Uterus (tissue), 4 donors: ENCODE results near the gene MASP2. TPM values are rescaled to one million over a fixed set of nuclear protein-coding genes. Genes with fewer than 3 reads are reported as not detected.

ENCODE experiments used
- DNase-seq, 2 donors: peaks; one replicate each; pipeline ENCODE4 v3.0.0-alpha.2; 2019 to 2020
- H3K27ac ChIP-seq, 2 donors: fragments of 200-600 bp; sonication (generic); 1 replicate in 1 of 2; 2 replicates in 1 of 2; pipeline ENCODE4 v1.5.1; 2016 to 2018
- H3K27me3 ChIP-seq, 2 donors: fragments of 200-600 bp; sonication (generic); one replicate each; pipeline ENCODE4 v1.5.1; 2018 to 2019; ENCODE audit warnings: control low read depth in 1 of 2
- H3K36me3 ChIP-seq, 2 donors: fragments of 200-600 bp; sonication (generic); one replicate each; pipeline ENCODE4 v1.5.1; 2019; ENCODE audit warnings: control low read depth in 1 of 2
- H3K4me1 ChIP-seq, 2 donors: fragments of 200-600 bp; sonication (generic); one replicate each; pipeline ENCODE4 v1.5.1; 2018 to 2019; ENCODE audit warnings: control low read depth in 1 of 2
- H3K4me3 ChIP-seq, 2 donors: fragments of 200-600 bp; sonication (generic); 1 replicate in 1 of 2; 2 replicates in 1 of 2; pipeline ENCODE4 v1.5.1; 2018 to 2019; ENCODE audit warnings: mild to moderate bottlenecking in 1 of 2
- H3K9me3 ChIP-seq, 2 donors: fragments of 200-600 bp; sonication (generic); one replicate each; pipeline ENCODE4 v1.5.1; 2019; ENCODE audit warnings: control low read depth in 1 of 2
- POLR2A ChIP-seq, 2 donors: fragments of 450-650 bp; IDR thresholded peaks; one replicate each; pipeline ENCODE4 v1.6.1; 2016; ENCODE audit warnings: antibody characterized with exemption in 2 of 2, mild to moderate bottlenecking in 1 of 2, moderate library complexity in 1 of 2
- intact Hi-C: fragments of 100-400 bp; cut with DNase I; formaldehyde crosslinking; loops from one replicate; pipeline ENCODE4 v1.15.1; 2023; ENCODE audit warnings: low total_unique reads
- total RNA-seq, 4 donors: library from RNA; depleted of rRNA in 3 of 4; stranded (reverse); fragments of >200 nt in 3 of 4; gene quantifications; one replicate each; pipeline versions ENCODE4 v1.1.0 to v1.2.4, GENCODE V29; 2014 to 2023
- TF ChIP-seq, protein P1 (sequence below), 4 experiments: fragments of 200-600 bp in 2 of 4; fragments of 450-650 bp in 2 of 4; sonication (generic) in 2 of 4; IDR thresholded peaks; one replicate each; pipeline ENCODE4 v1.5.1; 2016 to 2019; ENCODE audit warnings: antibody characterized with exemption in 4 of 4, mild to moderate bottlenecking in 2 of 4, moderate library complexity in 1 of 4
- donor health status: DM: yes; HTN: yes; CAD: no.

MASP2 gene
- total RNA-seq, 4 donors from 2014 or later = not detected

DNA sequence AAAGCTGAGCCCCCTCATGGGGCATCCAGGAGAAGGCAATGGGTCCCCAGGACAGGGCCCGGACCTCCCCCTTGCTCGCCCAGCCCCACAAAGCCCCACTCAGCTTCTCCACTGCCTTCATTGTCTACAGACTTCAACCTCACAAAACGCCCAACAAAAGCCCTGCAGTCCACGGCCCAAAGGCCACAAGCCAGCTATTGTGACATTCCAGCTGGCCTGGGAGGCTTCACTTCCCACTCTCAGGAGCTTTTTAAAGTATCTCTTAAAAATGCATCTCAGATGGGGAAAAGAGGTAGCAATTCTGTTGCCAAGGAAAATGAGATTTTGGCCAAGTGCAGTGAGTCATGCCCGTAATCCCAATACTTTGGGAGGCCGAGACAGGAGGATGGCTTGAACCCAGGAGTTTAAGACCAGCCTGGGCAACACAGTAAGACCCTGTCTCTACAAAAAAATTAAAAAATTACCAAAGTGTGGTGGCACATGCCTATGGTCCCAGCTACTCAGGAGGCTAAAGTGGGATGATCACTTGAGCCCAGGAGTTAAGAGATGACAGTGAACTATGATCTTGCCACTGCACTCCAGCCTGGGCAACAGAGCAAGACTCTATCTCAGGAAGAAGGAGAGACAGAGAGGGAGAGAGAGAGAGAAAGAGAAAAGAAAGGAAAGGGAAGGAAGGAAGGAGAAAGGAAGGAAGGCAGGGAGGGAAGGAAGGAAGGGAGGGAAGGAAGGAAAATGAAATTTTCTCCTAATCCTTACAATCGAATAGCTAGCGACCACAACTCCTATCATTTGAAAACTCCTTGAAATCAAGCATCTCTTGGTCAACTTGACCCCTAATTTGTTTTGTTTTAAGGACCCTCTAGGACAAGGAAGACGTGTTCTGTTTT, 66.0 kb downstream of the MASP2 start:
- H3K4me3 ChIP-seq = no peak overlapping the region
- no peaks in the 10 kb centered on the region for H3K36me3 ChIP-seq
- TF ChIP-seq, protein P1, sequence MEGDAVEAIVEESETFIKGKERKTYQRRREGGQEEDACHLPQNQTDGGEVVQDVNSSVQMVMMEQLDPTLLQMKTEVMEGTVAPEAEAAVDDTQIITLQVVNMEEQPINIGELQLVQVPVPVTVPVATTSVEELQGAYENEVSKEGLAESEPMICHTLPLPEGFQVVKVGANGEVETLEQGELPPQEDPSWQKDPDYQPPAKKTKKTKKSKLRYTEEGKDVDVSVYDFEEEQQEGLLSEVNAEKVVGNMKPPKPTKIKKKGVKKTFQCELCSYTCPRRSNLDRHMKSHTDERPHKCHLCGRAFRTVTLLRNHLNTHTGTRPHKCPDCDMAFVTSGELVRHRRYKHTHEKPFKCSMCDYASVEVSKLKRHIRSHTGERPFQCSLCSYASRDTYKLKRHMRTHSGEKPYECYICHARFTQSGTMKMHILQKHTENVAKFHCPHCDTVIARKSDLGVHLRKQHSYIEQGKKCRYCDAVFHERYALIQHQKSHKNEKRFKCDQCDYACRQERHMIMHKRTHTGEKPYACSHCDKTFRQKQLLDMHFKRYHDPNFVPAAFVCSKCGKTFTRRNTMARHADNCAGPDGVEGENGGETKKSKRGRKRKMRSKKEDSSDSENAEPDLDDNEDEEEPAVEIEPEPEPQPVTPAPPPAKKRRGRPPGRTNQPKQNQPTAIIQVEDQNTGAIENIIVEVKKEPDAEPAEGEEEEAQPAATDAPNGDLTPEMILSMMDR (IDR thresholded peaks at IDR 0.05) = no peak
- no peak for TF ChIP-seq POLR2A (IDR thresholded peaks at IDR 0.05)
- intact Hi-C loops = no loop called here
- no peaks in the 10 kb centered on the region for H3K27me3 ChIP-seq
- H3K27ac ChIP-seq = no peak overlapping the region
- H3K4me1 ChIP-seq = no peaks in the 10 kb centered on the region
- no peaks in the 10 kb centered on the region for H3K9me3 ChIP-seq
- DNase-seq = no peak

DNA sequence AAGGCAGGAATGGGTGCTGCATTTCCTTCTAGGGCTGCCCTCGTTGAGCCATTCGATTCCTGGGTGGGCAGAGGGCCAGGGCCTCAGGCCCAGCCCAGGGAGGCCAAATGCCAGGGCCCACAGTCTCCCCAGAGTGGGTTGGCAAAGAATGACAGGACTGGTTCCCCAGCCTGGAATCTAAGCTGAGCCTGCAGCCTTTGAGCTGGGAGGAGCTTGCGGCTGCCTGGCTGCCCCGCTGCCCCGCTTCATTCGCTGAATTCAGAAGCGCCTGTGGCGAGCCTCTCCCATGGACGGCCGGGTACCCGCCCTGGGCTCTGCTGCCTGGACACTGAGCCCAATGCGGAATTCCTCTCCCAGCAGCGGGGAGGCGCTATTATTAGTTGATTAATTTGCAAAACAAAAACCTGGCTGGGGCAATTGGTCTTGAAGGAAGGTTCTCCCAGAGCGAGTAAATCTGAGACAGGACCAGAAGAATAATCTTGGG, 66.9 kb downstream of the MASP2 start:
- intact Hi-C loops = no loop called here
- DNase-seq = peak; percentile 20 to 44
- H3K4me1 ChIP-seq = no peaks in the 10 kb centered on the region
- H3K27me3 ChIP-seq = no peaks in the 10 kb centered on the region
- H3K9me3 ChIP-seq = no peaks in the 10 kb centered on the region
- H3K4me3 ChIP-seq = peak overlapping the region in 1 of 2 donors; percentile 1
- no peaks in the 10 kb centered on the region for H3K36me3 ChIP-seq
- H3K27ac ChIP-seq = no peak overlapping the region
- TF ChIP-seq, protein P1 (IDR thresholded peaks at IDR 0.05) = peak in 2 of 4 experiments; percentile 13 to 16
- TF ChIP-seq POLR2A (IDR thresholded peaks at IDR 0.05) = no peak

DNA sequence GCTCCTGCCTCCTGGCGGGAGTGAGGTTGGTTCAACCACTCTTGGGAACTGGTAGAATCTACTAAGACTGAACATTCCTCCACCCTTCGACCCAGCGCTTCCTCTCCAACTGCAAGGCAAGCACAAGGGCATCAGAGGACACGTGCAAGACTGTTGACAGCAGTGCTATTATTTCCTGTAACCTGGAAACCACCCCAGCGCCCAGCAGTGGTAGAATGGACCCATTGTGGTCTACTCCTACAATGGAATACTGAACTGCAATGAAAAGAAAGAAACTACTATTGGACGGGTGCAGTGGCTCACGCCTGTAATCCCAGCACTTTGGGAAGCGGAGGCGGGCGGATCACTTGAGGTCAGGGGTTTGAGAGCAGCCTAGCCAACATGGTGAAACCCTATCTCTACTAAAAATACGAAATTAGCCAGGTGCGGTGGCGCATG, 67.5 kb downstream of the MASP2 start:
- TF ChIP-seq, protein P1 (IDR thresholded peaks at IDR 0.05) = no peak
- no peak for TF ChIP-seq POLR2A (IDR thresholded peaks at IDR 0.05)
- Histone ChIP-seq H3K4me3 (no peak overlapping the region), H3K27ac (no peak overlapping the region), H3K27me3 (no peaks in the 10 kb centered on the region), H3K9me3 (no peaks in the 10 kb centered on the region), H3K4me1 (no peaks in the 10 kb centered on the region), H3K36me3 (no peaks in the 10 kb centered on the region)
- DNase-seq = no peak
- intact Hi-C loops = no loop called here

DNA sequence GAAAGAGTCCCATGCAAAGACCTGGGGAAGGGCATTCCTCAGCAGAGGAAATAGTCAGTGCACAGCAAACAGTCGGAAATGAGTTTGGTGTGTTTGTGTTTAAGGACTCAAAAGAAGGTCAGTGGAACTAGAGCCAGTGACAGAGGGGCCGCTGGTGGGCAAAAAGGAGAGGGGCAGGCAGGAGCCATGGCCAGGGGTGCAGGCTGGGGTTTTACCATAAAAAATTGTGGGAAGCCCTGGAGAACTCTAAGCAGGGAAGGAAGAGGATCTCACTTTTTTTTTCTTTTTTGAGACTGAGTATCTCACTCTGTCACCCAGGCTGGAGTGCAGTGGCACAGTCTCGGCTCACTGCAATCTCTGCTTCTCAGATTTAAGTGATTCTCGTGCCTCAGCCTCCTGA, 68.3 kb downstream of the MASP2 start:
- H3K4me1 ChIP-seq = no peaks in the 10 kb centered on the region
- no peak for DNase-seq
- no peaks in the 10 kb centered on the region for H3K27me3 ChIP-seq
- intact Hi-C loops = no loop called here
- no peak for TF ChIP-seq POLR2A (IDR thresholded peaks at IDR 0.05)
- TF ChIP-seq, protein P1 (IDR thresholded peaks at IDR 0.05) = no peak
- no peak overlapping the region for H3K4me3 ChIP-seq
- no peaks in the 10 kb centered on the region for H3K9me3 ChIP-seq
- no peak overlapping the region for H3K27ac ChIP-seq
- no peaks in the 10 kb centered on the region for H3K36me3 ChIP-seq

Other genes starting within 250 kb of the MASP2 start
- 100 to 1,000 TPM; 176 to 617 (median 207) TPM for gene TARDBP, start 34.6 kb downstream of the MASP2 start, total RNA-seq
- 10 to 100 TPM; 15.5 to 86.3 (median 42.8) TPM for gene SRM, start 12.8 kb upstream of the MASP2 start, total RNA-seq
- gene EXOSC10, start 52.6 kb upstream of the MASP2 start, total RNA-seq = 10 to 100 TPM; 32.4 to 98.1 (median 59.9) TPM
- gene ANGPTL7, start 142.1 kb upstream of the MASP2 start, total RNA-seq = 1 to 10 TPM in 1 of 4 donors, under 1 TPM in 2, not detected in 1; 0.82 to 1.9 (median 0.88) TPM
- 10 to 100 TPM; 22.9 to 51.5 (median 40.3) TPM for gene MTOR, start 215.3 kb upstream of the MASP2 start, total RNA-seq
- 10 to 100 TPM in 2 of 4 donors, 1 to 10 TPM in 2; 1.2 to 21.2 (median 7.4) TPM for gene UBIAD1, start 226.0 kb upstream of the MASP2 start, total RNA-seq